ENCODE results near the gene NCAPH2.
A peak's percentile ranks its signal among the peaks of the same experiment; 100 is the strongest.
"Not testable (repeated sequence)": the region's sequence is repeated elsewhere in the genome, so short reads cannot be mapped to it uniquely, and the experiment has no call there.

The NCAPH2 gene

DNA sequence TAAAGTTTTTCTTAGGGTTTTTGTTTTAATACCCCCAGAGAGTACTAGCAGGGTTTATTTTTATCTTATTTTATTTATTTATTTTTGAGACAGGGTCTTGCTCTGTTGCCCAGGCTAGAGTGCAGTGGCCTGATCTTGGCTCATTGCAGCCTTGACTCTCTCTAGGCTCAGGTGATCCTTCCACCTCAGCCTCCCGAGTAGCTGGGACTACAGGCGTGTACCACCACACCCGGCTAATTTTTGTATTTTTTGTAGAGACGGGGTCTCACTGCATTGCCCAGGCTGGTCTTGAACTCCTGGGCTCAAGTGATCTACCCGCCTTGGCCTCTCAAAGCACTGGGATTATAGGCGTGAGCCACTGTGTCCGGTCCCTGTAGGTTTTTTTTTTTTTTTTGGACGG is 12.2 kb downstream of the NCAPH2 start:
- not testable (repeated sequence) for DNase-seq

DNA sequence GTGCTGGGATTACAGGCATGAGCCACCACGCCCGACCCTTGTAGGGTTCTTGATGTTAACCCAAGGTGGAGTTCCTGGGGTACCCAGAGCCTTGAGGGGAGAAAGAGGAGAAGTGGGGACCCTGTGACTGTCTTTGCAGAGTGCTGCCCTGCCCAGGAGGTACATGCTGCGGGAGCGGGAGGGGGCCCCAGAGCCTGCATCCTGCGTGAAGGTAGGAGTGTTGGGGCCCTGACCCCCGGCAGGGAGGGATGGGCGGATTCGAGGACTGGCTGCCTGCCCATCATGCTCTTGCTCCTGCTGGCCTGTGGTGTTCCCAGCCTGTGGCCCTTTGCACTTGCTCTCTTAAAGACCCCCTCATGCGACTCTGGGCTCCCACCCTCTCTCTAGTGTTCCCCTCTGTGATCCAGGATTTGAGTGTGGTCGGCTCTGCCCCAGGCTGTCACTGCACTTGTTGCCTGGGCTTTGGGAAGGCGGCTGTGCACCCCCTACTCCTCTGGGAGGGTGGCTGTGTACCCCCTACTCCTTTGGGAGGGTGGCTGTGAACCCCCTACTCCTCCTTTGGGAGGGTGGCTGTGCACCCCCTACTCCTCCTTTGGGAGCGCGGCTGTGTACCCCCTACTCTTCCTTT is 12.9 kb downstream of the NCAPH2 start:
- DNase-seq = no peak

DNA sequence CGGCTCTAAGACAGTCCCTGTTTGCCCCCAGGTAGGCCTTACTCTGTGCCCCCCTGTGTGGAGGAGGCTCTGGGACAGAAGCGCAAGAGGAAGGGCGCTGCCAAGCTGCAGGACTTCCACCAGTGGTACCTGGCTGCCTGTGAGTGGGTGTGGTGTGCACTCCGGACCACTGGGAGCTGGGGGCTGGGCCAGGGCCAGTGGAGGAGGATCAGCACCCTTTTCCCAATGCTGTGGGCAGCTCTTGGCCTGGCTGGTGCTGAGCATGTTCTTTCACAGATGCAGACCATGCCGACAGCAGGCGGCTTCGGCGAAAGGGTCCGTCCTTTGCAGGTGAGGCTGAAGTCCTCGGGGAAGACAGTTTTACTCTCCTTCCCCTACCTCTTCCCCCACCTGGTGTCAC is 13.7 kb downstream of the NCAPH2 start:
- no peak for DNase-seq

DNA sequence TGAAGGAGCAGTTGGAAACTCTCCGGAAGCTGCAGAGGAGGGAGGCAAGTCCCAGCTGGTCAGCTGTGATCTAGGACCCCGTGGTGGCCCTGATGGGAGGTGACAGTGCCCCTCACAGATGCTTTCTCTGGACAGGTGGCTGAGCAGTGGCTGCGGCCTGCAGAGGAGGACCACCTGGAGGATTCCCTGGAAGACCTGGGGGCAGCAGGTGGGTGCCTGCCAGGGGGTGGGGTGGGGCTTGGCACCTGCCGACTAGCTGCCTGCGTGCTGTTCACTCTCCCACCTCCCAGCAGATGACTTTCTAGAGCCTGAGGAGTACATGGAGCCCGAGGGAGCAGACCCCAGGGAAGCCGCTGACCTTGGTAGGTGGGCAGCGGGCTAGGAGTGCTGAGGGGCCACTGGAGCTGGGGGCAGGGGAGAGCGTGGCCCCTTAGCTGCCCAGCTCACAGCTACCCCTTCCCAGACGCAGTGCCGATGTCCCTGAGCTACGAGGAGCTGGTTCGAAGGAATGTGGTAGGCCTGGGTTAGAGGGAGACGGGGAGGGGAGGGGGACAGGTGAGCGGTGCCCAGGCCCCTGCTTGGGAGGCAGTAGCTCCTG is 14.3 kb downstream of the NCAPH2 start:
- DNase-seq = no peak

DNA sequence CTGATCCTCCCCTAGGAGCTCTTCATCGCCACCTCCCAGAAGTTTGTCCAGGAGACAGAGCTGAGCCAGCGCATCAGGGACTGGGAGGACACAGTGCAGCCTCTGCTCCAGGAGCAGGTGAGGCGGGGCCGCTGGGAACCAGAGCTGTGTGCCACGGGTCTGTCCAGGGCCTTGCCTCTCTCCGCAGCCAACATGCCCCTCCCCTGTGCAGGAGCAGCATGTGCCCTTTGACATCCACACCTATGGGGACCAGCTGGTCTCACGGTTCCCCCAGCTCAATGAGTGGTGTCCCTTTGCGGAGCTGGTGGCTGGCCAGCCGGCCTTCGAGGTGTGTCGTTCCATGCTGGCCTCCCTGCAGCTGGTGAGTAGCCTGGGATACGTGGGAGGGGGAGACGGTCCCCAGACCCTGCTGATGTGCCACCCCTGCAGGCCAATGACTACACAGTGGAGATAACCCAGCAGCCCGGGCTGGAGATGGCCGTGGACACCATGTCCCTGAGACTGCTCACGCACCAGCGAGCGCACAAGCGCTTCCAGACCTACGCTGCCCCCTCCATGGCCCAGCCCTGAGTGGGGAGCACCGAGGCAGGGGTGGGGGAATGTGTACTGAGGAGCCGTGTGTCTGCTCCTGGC is 14.9 kb downstream of the NCAPH2 start:
- no peak for DNase-seq

DNA sequence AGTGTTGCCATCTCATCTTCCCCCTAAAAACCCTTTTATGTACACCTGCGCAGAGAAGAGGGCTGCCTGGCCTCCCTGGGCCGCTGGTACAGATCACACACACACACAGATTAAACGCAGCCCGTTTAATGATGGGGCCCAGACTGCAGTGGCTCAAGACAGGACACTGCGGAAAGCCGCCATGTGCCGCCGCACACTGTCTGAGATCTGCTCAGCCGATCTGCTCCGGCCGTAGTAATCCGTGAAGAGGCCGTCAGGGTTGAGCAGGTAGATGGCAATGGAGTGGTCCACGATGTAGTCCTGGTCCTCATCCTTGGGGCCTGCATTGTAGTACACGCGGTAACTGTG is 15.4 kb downstream of the NCAPH2 start:
- no peak for DNase-seq

DNA sequence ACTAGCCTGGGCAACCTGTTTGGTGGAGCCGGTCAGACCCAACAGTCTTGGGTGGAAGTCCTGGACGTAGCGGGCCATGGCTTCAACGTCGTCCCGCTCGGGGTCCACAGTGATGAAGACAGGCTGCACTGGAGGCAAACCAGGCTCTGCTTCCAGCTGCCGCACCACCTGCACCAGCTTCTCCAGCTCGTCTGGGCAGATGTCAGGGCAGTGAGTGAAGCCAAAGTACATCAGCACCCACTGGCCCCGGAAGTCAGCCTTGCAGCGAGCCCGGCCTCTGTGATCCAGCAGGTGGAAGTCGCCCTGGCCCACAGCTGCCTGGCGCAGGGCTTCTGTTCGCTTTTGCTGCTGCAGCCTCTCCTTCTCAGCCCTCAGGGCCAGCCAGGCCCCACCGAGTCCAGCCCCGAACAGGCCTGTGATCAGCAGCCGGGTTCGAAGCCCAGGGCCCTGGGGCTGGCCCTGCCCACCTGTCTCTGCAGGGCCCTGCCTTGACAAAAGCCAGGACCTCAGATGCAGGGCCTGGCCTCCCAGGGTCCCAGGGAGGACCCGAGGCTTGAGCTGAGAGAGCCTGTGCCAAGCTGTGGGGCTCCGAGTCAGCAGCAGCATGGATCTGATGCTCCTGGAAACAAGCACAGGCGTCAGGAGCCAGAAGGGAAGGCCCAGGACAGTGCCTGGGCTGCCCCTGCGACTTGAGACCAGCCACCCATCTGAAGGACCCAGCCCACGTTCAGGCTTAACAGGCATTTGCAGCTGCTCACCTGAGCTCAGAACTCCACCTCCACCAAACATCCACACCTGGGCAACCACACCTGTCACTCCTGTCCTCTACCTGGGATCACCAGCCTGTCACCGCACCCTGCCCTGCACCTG is 16.0 kb downstream of the NCAPH2 start:
- DNase-seq = no peak

DNA sequence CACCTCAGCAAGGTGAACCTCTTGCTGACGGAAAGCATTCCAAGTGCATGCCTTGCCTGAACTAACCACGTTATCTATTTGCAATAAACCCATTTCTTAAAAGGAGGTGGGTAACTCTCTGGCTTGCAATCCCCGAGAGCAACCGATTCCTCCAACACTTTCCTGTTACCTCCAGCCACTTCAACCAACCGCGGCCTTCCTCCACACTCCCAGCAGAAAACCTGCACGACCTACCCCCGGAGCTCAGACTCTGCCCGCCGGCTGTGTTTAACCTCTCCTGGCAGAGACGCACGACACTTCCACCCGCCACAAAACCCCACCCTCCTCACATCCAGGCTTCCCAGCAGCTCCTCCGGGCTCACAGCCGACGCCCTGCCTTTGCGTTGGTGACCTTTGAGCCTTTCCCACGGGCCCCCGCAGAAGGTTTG is 16.7 kb downstream of the NCAPH2 start:
- DNase-seq = no peak

DNA sequence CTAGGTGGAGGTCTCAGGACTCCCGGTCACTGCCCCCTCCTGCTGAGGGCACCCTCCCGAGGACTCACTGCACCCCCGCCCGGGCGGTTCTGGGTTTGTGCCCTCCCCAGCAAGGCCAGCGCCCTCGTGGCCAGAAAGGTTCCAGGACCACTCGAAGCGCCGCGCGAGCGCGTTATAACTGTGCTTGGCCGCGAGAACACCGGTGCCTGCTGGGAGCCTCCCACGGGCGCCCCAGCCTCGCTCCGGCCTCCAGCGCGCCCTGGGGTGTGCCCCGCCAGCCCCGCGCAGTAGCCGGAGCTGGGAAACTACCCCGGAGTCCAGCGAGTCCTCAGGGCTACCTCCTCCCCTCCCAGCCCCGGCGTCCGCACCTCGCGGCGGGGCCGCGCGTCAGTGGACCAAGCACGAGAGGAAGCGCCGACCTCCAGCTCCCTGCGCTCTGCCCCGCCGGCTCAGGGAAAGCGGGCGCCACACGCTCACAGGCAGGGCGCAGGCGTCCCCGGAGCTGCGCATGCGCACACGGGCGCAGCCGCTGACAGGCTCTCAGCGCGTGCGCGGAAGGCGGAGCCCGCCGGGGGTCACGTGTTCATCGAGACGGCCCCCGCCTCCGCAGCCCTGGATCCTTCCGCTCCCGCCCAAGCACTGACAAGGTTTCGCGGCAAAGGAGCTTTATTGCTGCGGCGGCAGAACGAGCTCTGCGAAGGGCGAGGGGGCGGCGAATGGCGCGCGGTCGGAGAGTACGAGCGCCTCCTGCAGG is 17.3 kb downstream of the NCAPH2 start, which contains the start of gene SCO2:
Gene SCO2 (minus strand): TSS at position 495 of the 754 bp plus-strand sequence. CDS start 1,187 bp downstream, outside the sequence.
- peak; percentile 99 for DNase-seq

DNA sequence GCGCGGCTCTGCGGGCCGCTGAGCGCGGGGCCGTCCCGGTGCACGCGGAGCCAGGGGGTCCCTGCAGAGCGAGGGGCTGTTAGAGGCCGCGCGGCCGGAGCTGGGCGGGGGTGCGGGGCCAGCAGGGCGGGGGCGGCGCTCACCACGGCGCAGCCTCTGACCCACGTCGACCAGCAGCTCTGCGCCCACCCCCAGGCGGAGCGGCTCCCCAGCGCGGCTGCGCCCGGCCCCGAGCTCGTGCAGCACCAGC is 17.8 kb downstream of the NCAPH2 start:
- no peak for DNase-seq

DNA sequence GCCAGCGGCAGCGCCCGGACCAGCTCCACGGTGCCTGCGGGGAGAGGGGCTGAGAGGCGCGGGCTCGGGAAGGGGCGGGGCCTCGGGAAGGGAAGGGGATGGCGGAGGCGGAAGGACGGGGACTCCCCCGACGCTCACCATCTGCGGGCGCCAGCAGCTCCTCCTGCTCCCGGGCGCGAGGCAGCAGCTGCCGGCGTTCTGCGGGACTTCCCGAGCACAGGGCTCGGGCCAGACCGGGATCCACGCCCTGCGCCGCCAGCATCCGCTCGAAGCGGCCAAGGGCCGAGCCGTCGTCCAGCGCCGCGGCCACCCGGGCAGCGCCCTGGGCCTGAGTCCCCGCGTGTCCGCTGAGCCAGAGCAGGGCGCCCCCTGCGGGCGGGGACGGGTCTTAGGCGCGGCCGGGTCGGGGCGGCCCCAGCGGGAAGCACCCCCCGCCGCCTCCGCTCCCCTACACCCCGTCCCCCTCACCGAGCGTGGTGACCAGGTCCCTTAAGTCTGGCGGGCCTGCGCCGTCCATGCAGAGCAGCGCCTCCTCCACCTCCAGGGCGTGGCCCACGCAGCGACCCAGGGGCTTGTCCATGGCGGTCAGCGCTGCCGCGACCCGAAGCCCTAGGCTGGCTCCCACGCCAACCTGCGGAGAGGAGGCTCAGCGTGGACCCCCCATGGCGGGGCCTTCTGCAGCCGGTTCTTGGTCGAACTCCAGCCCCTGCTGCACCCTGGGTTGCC is 18.2 kb downstream of the NCAPH2 start:
- DNase-seq = peak; percentile 85

DNA sequence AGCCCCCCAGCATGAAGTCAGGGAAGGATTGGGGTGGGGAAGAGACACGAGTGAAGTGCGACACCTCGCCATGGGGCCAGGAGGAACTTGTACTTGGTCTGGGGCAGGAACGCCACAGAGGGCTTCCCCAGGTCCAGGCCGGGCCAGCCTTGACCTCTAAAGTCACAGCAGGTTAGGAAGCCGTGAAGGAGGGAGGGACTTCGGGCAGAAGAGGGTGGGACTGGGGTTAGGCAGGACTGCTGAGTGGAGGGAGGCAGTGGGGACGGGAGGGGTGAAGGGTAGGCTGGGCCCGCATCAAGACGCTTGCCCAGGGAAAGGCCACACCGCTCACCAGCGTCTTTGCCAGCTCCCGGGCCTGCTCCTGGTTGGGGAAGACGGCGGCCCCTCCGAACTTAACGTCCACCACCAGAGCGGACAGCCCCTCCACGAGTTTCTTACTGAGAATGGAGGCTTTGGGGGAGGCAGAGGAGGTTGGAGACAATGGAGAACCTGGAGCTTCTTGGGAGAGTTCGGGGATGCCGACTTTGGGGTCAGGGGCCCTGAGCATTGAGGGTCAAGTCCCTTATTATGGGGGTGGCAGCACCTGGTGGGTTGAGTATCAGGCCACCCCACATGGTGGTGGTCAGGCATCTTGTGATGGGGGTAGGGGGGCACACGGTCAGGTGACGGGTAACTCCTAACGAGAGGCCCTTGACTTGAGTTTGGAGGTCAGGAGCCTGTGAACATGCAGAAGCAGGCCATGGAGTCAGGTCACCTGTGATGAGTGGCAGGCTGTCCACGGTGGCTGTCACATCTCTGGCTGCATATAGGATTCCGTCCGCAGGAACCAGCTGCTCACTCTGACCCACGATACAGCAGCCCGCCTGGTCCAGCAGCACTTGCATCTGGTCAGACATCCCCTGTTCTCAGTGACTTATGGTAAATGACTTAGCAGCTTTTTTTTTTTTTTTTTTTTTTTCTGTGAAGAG is 19.1 kb downstream of the NCAPH2 start:
- peak; percentile 39 for DNase-seq

DNA sequence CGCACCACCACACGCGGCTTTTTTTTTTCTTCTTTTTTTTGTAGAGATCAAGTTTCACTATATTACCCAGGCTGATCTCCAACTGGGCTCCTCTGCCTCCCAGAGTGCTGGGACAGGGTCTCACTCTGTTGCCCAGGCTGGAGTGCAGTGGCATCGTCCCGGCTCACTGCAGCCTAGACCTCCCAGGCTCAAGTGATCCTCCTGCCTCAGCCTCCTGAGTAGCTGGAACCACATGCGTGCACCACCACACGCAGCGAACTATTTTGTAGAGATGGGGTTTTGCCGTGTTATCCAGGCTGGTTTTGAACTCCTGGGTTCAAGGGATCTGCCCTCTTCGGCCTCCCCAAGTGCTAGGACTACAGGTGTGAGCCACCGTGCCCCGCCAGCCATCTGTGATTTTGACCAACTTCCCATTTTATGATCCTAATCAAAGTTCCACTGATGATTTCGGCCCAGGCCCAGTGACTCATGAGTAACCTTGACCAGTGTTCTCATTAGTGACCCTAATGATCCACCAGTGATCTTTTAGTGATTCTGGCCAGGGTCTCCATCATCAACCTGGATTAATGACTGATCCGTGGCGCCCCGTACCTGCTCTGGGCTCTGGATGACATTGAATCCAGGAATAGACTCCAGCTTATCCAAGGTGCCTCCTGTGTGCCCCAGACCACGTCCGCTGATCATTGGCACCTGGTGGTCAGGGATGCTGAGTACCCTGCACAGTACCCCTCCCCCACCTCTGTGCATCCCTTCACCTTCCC is 20.1 kb downstream of the NCAPH2 start:
- no peak for DNase-seq

DNA sequence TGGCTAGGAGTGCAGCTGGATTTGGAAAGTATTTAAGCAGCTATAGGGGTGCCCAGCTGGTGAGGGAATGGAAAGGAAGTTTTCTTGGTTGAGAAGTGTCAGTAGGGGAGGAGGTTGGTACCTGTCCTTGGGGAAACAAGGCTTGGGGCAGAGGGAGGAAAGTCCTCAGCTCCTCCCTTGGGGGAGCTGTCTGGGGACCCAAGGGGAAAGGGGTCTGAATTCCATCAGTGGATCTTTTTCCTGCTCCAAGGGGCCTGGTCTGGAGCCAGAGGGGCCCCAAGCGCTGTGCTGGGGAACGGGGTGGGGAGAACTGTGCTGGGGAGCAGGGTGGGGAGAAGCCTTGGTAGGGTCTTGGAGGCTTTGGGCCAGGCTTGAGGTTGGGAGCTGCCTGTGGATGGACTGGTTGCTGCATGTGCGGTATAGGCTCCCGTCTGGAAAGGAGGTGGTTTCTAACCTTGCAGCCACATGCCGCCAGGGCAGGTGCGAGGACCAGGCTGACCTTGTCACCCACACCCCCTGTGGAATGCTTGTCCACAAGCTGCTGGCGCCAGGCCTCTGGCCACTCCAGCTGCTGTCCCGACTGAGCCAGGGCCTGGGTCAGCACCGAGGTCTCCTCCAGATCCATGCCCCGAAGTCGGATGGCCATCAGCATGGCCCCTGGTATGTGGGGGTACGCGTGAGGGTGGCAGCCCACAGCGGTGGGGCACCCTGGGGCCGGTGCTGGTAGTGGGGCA is 20.8 kb downstream of the NCAPH2 start:
- no peak for DNase-seq

DNA sequence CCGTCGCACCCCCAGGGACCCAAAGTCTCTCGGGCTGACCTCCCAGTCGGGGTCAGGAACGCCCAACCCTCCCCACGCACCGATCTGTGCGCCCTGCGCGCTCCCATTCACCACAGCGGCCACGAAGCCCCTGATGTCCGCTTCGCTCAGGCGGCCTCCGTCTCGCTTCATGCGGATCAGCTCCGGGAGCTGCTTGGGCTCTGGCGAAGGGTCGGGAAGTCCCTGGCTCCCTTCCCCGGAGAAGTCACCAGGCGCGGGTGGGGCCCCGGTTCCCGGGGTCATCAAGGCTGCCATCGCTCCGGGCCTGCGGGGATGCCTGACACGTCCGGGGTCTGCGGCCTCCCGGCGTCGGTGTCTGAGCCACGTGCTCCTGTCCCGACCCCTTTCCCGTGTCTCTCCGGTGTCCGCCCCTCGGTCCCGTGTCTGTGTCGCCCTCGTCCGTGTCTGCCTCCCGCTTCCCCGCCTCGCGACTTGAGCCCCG is 21.4 kb downstream of the NCAPH2 start:
- DNase-seq = no peak

DNA sequence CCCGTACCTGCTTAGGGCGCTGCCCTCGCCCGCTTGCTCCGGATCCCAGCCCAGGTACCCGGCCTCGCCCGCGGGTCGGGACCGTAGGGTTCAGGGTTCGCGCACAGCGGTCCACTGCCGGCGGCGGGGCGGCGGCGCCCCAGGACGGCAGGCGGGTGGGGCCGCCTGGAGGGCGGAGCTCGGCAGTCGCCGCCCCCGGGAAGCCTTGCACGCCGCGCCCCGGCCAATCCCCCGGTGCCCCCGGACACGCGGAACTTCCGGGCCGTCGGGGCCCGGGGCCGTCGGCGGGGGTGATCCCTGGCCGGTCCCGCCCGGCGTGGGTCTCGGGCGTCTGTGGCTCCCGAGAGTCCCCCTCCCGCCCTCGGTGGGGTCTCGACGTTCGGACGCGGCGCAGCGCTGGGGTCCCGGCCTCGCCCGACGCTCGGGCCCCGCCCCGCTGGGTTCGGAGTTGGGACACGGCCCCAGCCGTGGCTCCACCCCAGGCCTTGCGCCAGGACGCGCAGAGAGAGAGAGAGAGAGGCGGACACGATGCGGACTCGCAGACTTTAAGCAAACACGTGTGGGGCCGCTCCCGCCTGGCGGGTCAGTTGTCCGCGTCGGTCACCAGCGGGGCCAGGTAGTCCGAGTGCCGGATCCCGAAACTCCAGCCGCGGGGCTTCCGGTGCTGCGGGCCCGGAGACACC is 22.0 kb downstream of the NCAPH2 start, which contains the start of gene TYMP:
Gene TYMP (minus strand): TSS at position 116 of the 683 bp plus-strand sequence. CDS start 303 bp downstream, outside the sequence.
- peak; percentile 72 for DNase-seq

DNA sequence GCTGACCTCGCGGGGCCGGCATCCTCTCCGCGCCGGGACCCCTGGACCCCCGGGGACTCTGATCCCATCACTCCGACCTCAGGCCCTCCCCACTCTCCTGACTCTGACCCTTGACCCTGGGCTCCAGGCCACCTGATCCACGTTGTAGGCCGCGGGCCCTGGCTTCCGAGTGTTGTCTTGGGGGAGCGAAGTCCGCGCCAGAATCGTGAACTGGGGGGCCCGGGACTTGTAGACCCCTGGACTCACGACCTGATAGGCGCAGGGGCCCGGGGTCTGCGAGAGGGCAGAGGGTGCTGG is 22.5 kb downstream of the NCAPH2 start:
- DNase-seq = no peak

DNA sequence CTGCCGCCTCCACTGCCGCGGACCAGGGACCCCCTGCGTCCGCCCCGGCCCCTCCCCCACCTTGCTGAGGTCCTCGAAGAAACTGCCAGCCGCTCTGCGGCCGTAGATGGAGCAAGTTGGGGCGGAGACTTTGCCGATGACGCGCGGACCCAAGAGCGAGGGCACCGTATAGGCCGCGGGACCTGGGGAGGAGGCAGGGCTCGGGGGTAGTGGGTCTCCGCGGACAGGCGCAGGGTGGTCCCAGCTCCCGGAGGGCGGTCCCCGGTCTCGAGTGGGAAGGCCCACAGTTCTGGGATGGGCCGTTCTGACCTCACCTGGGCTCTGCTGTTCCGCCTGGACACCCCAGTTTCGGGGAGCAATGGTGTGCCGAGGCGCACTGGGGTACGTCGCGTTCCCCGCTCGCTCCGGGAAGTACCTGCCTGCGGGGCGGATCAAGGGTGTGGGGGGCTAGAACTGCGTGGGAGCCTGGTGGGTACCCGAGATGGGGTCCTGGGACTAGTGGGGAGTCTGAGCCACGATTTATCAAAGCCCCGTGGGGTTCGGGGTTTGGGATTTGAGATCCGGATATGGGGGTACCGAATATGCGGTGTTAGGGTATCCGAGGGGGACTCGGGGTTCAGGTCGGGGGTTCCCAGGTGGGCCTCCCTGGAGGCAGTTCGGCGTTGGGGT is 23.0 kb downstream of the NCAPH2 start:
- DNase-seq = peak; percentile 81

Measured in activated naive CD4-positive, alpha-beta T cell treated with anti-CD3 and anti-CD28 coated beads, Interleukin-2, amount 50 U/mL, for 16 hours (primary cell).